BLaER1 (cell line): ENCODE data around the gene SLIT3.
"Not testable (repeated sequence)": the region's sequence is repeated elsewhere in the genome, so short reads cannot be mapped to it uniquely, and the experiment has no call there.

Source experiments
- H3K27ac ChIP-seq: shearing (Covaris generic); formaldehyde crosslinking; 2 replicates; pipeline ENCODE4 v1.8.1; 2022
- H3K27me3 ChIP-seq: shearing (Covaris generic); formaldehyde crosslinking; 2 replicates; pipeline ENCODE4 v1.8.1; 2022
- H3K36me3 ChIP-seq: shearing (Covaris generic); formaldehyde crosslinking; 2 replicates; pipeline ENCODE4 v1.8.1; 2022
- H3K4me1 ChIP-seq: shearing (Covaris generic); formaldehyde crosslinking; 2 replicates; pipeline ENCODE4 v1.8.1; 2022
- H3K4me2 ChIP-seq: shearing (Covaris generic); formaldehyde crosslinking; 2 replicates; pipeline ENCODE4 v1.8.1; 2022
- H3K4me3 ChIP-seq: shearing (Covaris generic); formaldehyde crosslinking; 2 replicates; pipeline ENCODE4 v1.8.1; 2022
- H3K9ac ChIP-seq: shearing (Covaris generic); formaldehyde crosslinking; 2 replicates; pipeline ENCODE4 v1.8.1; 2022
- H3K9me3 ChIP-seq: shearing (Covaris generic); formaldehyde crosslinking; 2 replicates; pipeline ENCODE4 v1.8.1; 2022
- H4K20me1 ChIP-seq: shearing (Covaris generic); formaldehyde crosslinking; 2 replicates; pipeline ENCODE4 v1.8.1; 2022
- Cebpa-rat ChIP-seq: shearing (Covaris generic); IDR thresholded peaks from 2 replicates; pipeline ENCODE4 v1.8.1; 2022

The SLIT3 gene

DNA sequence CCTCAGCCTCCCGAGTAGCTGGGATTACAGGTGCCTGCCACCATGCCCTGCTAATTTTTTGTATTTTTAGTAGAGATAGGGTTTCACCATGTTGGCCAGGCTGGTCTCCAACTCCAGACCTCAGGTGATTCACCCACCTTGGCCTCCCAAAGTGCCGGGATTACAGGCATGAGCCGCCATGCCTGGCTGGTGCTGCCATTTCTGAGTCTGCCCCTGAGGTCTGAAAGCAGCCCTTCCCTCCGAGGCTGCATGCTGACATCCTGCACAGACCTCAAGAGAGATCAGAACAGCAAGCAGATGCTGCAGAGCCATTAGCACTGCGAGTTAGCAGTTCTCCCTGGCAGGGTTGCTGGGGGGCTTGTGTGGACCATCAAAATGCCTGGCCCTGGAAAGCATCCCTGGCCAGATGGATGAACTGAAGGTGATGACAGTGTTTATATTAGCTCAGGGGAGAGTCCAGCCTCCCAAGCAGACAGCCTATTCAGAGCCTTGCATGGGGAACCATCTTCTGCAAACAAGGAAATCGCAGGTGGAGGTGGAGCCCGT lies 545.3 kb downstream of the SLIT3 start:
- H3K27me3 ChIP-seq = no peaks in the 10 kb centered on the region

GRCh38 chr5:168753691-168754254 lies 547.2 kb downstream of the SLIT3 start:
- H3K4me1 ChIP-seq = peaks cover 16% of the 10 kb centered on the region
- H3K4me2 ChIP-seq = no peak overlapping the region
- no peak overlapping the region for H3K9ac ChIP-seq
- no peak for TF ChIP-seq Cebpa-rat
- no peak overlapping the region for H3K27ac ChIP-seq
- no peaks in the 10 kb centered on the region for H4K20me1 ChIP-seq
- no peak overlapping the region for H3K4me3 ChIP-seq
- H3K36me3 ChIP-seq = no peaks in the 10 kb centered on the region
- no peaks in the 10 kb centered on the region for H3K9me3 ChIP-seq
- H3K27me3 ChIP-seq = no peaks in the 10 kb centered on the region

More for the DNA sequence above, 545.3 kb downstream of the SLIT3 start:
- Histone ChIP-seq H4K20me1 (no peaks in the 10 kb centered on the region), H3K4me2 (no peak overlapping the region), H3K9me3 (no peaks in the 10 kb centered on the region), H3K27ac (no peak overlapping the region), H3K4me1 (peaks cover 16% of the 10 kb centered on the region), H3K36me3 (no peaks in the 10 kb centered on the region), H3K9ac (no peak overlapping the region), H3K4me3 (no peak overlapping the region)
- TF ChIP-seq Cebpa-rat = no peak

DNA sequence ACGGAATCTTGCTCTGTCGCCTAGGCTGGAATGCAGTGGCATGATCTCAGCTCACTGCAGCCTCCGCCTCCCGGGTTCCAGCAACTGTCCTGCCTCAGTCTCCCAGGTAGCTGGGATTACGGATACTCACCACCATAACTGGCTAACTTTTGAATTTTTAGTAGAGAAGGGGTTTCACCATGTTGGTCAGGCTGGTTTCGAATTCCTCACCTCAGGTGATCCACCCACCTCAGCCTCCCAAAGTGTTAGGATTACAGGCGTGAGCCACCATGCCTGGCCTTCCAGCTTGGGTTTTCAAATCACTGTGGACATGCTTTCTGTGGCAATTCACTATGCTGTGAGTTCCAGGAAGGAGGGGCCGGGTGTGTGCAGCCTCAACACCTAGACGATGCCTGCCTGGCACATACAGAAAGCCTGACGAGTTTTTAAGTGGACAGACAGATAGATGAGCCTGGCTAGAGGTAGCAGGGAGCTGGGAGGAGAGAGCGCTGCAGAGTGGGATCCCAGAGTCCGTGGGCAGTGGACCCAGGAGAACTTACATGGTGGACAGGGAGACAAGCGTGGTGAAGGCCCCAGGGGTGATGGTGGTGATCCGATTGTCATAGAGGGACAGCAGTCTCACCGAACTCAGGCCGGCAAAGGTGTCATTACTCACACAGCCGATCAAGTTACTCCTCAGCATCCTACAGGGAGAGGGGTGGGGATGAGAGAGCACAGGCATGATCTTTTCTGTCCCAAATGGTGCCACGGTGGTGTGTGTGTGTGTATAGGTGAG lies 548.3 kb downstream of the SLIT3 start:
- Histone ChIP-seq H3K9ac (no peak overlapping the region), H3K4me1 (peaks cover 15% of the 10 kb centered on the region), H3K36me3 (no peaks in the 10 kb centered on the region), H3K9me3 (no peaks in the 10 kb centered on the region), H3K4me2 (no peak overlapping the region), H3K4me3 (no peak overlapping the region), H3K27me3 (no peaks in the 10 kb centered on the region), H3K27ac (no peak overlapping the region), H4K20me1 (no peaks in the 10 kb centered on the region)
- no peak for TF ChIP-seq Cebpa-rat

- no peak for TF ChIP-seq Cebpa-rat
- H3K4me1 ChIP-seq = peaks cover 10% of the 10 kb centered on the region
- no peak overlapping the region for H3K4me2 ChIP-seq
- H3K27me3 ChIP-seq = no peaks in the 10 kb centered on the region
- H3K4me3 ChIP-seq = no peak overlapping the region
- no peaks in the 10 kb centered on the region for H3K36me3 ChIP-seq
- no peaks in the 10 kb centered on the region for H3K9me3 ChIP-seq
- no peak overlapping the region for H3K9ac ChIP-seq
- no peaks in the 10 kb centered on the region for H4K20me1 ChIP-seq
- H3K27ac ChIP-seq = no peak overlapping the region
Measured at GRCh38 chr5:168752012-168752411, 548.9 kb downstream of the SLIT3 start.

GRCh38 chr5:168750926-168751325 lies 550.0 kb downstream of the SLIT3 start:
- Histone ChIP-seq H3K4me1 (no peaks in the 10 kb centered on the region), H3K27me3 (no peaks in the 10 kb centered on the region), H3K9ac (no peak overlapping the region), H3K4me2 (no peak overlapping the region), H3K27ac (no peak overlapping the region), H4K20me1 (no peaks in the 10 kb centered on the region), H3K9me3 (no peaks in the 10 kb centered on the region), H3K36me3 (no peaks in the 10 kb centered on the region), H3K4me3 (no peak overlapping the region)
- TF ChIP-seq Cebpa-rat = no peak

DNA sequence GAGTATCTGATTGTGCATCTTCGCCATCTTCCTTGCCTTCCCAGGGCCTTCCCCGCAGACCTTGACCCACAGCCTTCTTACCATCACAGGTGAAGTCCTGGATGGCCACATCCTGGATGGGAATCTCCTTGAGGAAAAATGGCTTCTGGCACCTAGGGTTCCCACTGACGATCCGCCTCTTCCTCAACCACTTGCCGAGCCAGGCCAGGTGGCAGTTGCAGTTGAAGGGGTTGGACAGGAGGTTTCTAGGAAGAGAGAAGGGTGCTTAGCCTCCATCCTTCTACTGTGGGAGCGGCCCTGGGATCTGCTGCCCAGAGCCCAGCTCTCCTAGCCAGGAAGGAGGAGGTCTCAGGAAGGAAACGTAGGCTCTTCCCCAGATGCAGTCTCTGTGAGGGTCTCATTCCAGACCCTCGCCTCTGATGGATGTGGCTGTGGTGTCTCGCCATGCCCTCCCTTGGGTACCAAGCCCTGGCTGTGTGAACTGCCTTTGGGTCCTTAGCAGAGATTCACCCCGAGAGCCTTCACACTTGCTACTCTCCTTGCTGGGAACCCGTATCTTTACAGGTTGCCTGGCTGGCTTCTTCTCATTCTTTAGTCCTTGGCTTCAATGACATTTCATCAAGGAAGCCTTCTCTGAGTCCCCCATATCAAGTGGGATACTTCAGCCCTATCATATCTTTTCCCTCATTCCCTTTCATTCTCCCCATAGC lies 551.4 kb downstream of the SLIT3 start:
- TF ChIP-seq Cebpa-rat = no peak
- Histone ChIP-seq H3K4me1 (no peaks in the 10 kb centered on the region), H3K9me3 (peaks cover 9% of the 10 kb centered on the region)

DNA sequence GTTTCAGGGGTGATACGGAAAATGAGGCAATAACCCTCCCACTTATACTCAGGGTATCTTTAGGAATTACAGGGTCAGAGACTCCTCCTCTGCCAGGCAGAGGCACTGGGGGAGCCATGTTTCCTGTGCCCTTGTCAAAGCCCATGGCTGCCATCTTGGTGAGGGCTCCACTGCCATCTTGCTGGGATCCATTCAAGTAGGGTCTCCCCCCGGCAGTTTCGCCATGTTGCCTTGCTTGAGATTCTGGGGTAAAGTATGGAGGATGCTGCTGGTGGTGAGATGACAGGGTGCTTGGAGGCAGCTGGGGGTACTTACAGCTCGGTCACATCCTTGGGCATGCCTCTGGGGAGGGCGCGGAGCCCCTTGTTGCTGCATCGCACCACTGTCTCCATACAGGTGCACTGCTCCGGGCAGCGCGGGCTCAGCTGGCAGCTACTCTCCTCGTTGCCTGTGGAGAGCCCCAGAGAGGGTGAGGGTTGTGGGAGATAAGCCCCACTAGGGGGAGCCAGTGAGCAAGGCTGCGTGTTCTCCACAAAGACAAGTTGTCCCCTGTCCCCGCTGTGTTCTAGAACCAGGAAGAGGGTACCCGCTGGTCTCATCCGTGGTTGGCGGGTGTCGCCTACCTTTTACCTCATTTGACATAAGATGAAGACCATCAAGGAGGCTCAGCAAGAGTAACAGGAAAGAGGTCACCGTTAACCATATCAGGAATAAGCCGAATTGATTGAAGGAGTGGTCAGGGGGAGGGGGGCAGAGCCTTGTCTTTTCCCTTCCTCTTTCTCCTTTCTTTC lies 552.8 kb downstream of the SLIT3 start:
- no peak overlapping the region for H3K4me2 ChIP-seq
- H3K27ac ChIP-seq = no peak overlapping the region
- H3K9ac ChIP-seq = no peak overlapping the region

More for the DNA sequence above, 551.4 kb downstream of the SLIT3 start:
- Histone ChIP-seq H3K27me3 (no peaks in the 10 kb centered on the region), H3K36me3 (no peaks in the 10 kb centered on the region), H3K27ac (no peak overlapping the region), H3K4me2 (no peak overlapping the region), H3K4me3 (no peak overlapping the region), H4K20me1 (no peaks in the 10 kb centered on the region), H3K9ac (no peak overlapping the region)

DNA sequence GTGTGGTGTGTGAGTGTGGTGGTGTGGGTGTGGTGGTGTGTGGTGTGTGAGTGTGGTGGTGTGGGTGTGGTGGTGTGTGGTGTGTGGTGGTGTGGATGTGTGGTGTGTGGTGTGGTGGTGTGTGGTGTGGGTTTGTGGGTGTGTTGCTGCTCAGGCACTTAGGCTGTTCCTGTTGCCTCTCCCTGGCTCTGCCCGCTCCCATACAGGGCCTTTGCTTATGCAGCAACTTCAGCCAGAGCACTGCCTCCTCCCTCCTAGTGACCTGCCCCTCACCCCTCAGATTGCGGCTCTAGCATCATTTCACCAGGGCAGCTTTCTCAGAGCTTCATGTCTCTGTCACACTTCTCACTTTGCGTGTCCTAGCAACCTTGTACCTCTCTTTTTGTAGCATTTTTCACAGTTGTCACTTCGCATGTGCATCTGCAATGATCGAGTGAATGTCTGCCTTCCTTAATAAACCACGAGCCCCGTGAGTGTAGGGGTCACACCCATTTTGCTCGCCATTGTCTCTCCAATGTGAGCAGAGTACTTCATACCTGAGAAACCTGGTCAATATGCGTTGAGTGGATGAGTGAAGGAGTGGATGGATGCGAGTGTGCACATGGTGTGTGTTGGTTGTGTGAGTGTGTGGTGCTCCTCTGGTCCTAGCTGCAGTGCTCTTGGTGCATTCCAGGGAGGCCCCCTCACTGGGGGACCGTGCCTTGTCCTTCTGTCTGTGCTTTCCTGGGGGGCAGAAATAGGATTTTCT lies 553.9 kb downstream of the SLIT3 start:
- no peak for TF ChIP-seq Cebpa-rat
- H3K27me3 ChIP-seq = no peaks in the 10 kb centered on the region
- no peak overlapping the region for H3K27ac ChIP-seq
- H3K4me1 ChIP-seq = no peaks in the 10 kb centered on the region
- no peak overlapping the region for H3K4me2 ChIP-seq
- H3K4me3 ChIP-seq = no peak overlapping the region
- H3K9me3 ChIP-seq = peaks cover 19% of the 10 kb centered on the region
- H3K9ac ChIP-seq = no peak overlapping the region
- H4K20me1 ChIP-seq = no peaks in the 10 kb centered on the region
- H3K36me3 ChIP-seq = no peaks in the 10 kb centered on the region

More for the DNA sequence above, 552.8 kb downstream of the SLIT3 start:
- no peaks in the 10 kb centered on the region for H4K20me1 ChIP-seq
- peaks cover 19% of the 10 kb centered on the region for H3K9me3 ChIP-seq
- H3K4me3 ChIP-seq = no peak overlapping the region
- no peaks in the 10 kb centered on the region for H3K27me3 ChIP-seq
- TF ChIP-seq Cebpa-rat = no peak
- H3K36me3 ChIP-seq = no peaks in the 10 kb centered on the region
- H3K4me1 ChIP-seq = no peaks in the 10 kb centered on the region

DNA sequence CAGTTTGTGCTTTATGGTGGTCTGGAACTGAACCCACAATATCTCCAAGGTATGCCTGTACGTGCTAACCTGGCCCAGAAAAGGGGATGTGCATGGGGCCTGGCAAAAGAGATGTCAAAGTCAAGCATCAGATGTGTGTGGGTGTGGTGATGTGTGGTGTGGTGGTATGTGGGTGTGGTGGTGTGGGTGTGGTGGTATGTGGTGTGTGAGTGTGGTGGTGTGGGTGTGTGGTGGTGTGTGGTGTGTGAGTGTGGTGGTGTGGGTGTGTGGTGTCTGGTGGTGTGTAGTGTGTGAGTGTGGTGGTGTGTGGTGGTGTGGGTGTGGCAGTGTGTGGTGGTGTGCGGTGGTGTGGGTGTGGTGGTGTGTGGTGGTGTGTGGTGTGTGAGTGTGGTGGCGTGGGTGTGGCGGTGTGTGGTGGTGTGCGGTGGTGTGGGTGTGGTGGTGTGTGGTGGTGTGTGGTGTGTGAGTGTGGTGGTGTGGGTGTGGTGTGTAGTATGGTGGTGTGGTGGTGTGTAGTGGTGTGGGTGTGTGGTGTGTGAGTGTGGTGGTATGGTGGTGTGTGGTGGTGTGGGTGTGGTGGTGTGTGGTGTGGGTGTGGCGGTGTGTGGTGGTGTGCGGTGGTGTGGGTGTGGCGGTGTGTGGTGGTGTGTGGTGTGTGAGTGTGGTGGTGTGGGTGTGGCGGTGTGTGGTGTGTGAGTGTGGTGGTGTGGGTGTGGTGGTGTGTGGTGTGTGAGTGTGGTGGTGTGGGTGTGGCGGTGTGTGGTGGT lies 554.6 kb downstream of the SLIT3 start:
- not testable (repeated sequence) for H3K4me1 ChIP-seq, H3K4me3 ChIP-seq, H3K9ac ChIP-seq, H3K4me2 ChIP-seq, H3K27ac ChIP-seq, H3K27me3 ChIP-seq, H4K20me1 ChIP-seq, H3K36me3 ChIP-seq
- H3K9me3 ChIP-seq = peaks cover 19% of the 10 kb centered on the region
